Heart right ventricle (tissue), 16 donors: ENCODE measurements around the gene ARHGAP6. TPM values are rescaled to one million over a fixed set of nuclear protein-coding genes. Genes with fewer than 3 reads are reported as not detected.
A peak's percentile ranks its signal among the peaks of the same experiment; 100 is the strongest.

Experiments used
- ATAC-seq, 8 donors: fragments of 200-7000 bp; cut with Tn5 transposase; one replicate each; pipeline ENCODE4 v1.9.1; 2020; ENCODE audit warnings: mild to moderate bottlenecking in 8 of 8, moderate library complexity in 8 of 8, moderate number of reproducible peaks in 1 of 8
- DNase-seq, 2 donors: peaks; one replicate each; pipeline ENCODE4 v3.0.0-alpha.2; 2020
- H3K27ac ChIP-seq, 10 donors: fragments of 200-600 bp; sonication (generic) in 2 of 10; one replicate each; pipeline versions ENCODE4 v1.5.0 to v1.8.0; 2020 to 2022; ENCODE audit warnings: mild to moderate bottlenecking in 3 of 10
- H3K27me3 ChIP-seq, 7 donors: fragments of 200-600 bp; one replicate each; pipeline ENCODE4 v1.8.0; 2021 to 2022; ENCODE audit warnings: mild to moderate bottlenecking in 2 of 7
- H3K36me3 ChIP-seq, 9 donors: fragments of 200-600 bp; sonication (generic) in 1 of 9; one replicate each; pipeline versions ENCODE4 v1.5.0 to v1.8.0; 2020 to 2022; ENCODE audit warnings: mild to moderate bottlenecking in 2 of 9
- H3K4me1 ChIP-seq, 9 donors: fragments of 200-600 bp; sonication (generic) in 1 of 9; one replicate each; pipeline versions ENCODE4 v1.5.0 to v1.8.0; 2020 to 2022; ENCODE audit warnings: mild to moderate bottlenecking in 4 of 9
- H3K4me3 ChIP-seq, 10 donors: fragments of 200-600 bp; sonication (generic) in 2 of 10; one replicate each; pipeline versions ENCODE4 v1.5.0 to v1.8.0; 2020 to 2022; ENCODE audit warnings: mild to moderate bottlenecking in 7 of 10, moderate library complexity in 2 of 10
- H3K9me3 ChIP-seq, 11 donors: fragments of 200-600 bp in 10 of 11; sonication (generic) in 2 of 11; one replicate each; pipeline versions ENCODE4 v1.5.0 to v1.8.0; 2013 to 2022; ENCODE audit warnings: mild to moderate bottlenecking in 2 of 11, control low read depth in 1 of 11, moderate library complexity in 1 of 11
- WGBS, 2 donors: extraction: QIAGEN DNeasy Blood & Tissue Kit; methylation state at CpG; one replicate each; pipeline ENCODE4 v1.1.7; 2013; ENCODE audit warnings: inconsistent platforms in 1 of 2; 5-methylcytosine and 5-hydroxymethylcytosine counted together
- intact Hi-C, 10 donors: fragments of 100-400 bp; cut with DNase I; formaldehyde crosslinking; loops; one replicate each; pipeline versions ENCODE4 v1.11.1 to v1.14.2; 2022
- polyA plus RNA-seq, 2 donors: library from polyadenylated mRNA; stranded (reverse); fragments of 200-250 nt; gene quantifications; one replicate each; pipeline ENCODE4 v1.2.3, GENCODE V29; 2013
- total RNA-seq, 10 donors: library from RNA; stranded (reverse); fragmentation: NEBNext Ultra II Directional in 3 of 10; extraction: Animal tissue kit (Norgen Biotek cat#: 25700) in 3 of 10; gene quantifications; one replicate each; pipeline versions ENCODE4 v1.2.1 to v1.2.4, GENCODE V29; 2021 to 2023
- TF ChIP-seq, protein P1 (sequence below), 9 donors: fragments of 200-600 bp; sonication (generic) in 2 of 9; IDR thresholded peaks; one replicate each; pipeline versions ENCODE4 v1.5.0 to v1.8.0; 2021 to 2022; ENCODE audit warnings: antibody characterized with exemption in 9 of 9, mild to moderate bottlenecking in 5 of 9, moderate library complexity in 1 of 9
- donor health status: Arrhythmogenic right ventricular cardiomyopathy.
- donor health status: ischemic (EF 13 %, LVEDD 7.1; RV severe dilation, severe dysfunction).
- donor health status: healthy with polysubstance abuse.
- donor health status: DM: no; HTN: yes; CAD: no.
- donor health status: DM: no; HTN: no; CAD: no.
- donor health status: ischemic (EF 25% LVEDD 6.9; RV normal size, moderate dysfunction).
- donor health status: ischemic (EF 25% LVEDD 5.7; RV mildly dilated, moderate dysfunction).
- donor health status: healthy.
- donor health status: DM: yes; HTN: yes; CAD: no.
- donor health status: Ischemic cardiomyopathy.
- donor health status: ischemic (EF 35%, LVEDD 5.7; RV mildly dilated, moderate dysfunction).
- donor health status: nonischemic (EF 11% LVEDD 7.7; RV severe dilation, severe dysfunction).
- donor health status: DM: yes; HTN: yes; CAD: no.
- donor health status: PGD.
- donor health status: ischemic (EF 29% LVEDD 5.4; RV normal size, mild dysfunction).
- donor health status: nonischemic (EF 23%, LVEDD 6.1; RV moderate dilation, normal function).

The ARHGAP6 gene
- total and polyA plus RNA-seq, 12 donors: 1.6 to 6.0 (median 2.6) TPM

- no peak for ATAC-seq
- 97 to 98% methylated on average over 7 of the region's 7 CpGs for WGBS, 2 donors
These were observed 477.1 kb downstream of the ARHGAP6 start for GRCh38 chrX:11188664-11189063.

DNA sequence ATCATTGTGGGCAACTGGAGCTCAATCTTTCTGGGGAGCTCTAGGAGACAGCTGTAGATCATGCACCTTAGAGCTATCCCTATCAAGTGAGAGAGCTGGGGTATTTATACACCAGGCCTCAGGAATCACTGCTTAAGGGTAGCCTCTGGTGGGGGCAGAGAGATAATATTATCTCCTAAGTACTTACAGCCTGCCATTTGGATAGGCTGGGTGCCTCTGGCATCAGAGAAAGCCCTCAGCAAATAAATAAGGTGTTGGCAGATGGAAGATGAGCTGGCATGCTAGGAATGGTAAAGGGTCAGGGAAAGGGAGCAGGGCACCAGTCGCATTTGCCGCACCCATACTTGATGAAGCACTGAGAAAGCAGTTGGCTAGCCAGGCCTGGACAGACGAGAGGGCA is 478.7 kb downstream of the ARHGAP6 start:
- Histone ChIP-seq H3K9me3 (no peaks in the 10 kb centered on the region), H3K27ac (peak overlapping the region in 1 of 10 donors; percentile 30), H3K4me1 (peaks cover 0 to under 1% (median 0%) of the 10 kb centered on the region in 9 donors), H3K27me3 (peaks cover 0 to 12% (median 0%) of the 10 kb centered on the region in 7 donors), H3K36me3 (peaks cover 0 to 10% (median 0%) of the 10 kb centered on the region in 9 donors), H3K4me3 (no peak overlapping the region)
- no peak for DNase-seq
- WGBS, 2 donors: 53 to 63% methylated on average over 3 of the region's 3 CpGs
- TF ChIP-seq, protein P1, sequence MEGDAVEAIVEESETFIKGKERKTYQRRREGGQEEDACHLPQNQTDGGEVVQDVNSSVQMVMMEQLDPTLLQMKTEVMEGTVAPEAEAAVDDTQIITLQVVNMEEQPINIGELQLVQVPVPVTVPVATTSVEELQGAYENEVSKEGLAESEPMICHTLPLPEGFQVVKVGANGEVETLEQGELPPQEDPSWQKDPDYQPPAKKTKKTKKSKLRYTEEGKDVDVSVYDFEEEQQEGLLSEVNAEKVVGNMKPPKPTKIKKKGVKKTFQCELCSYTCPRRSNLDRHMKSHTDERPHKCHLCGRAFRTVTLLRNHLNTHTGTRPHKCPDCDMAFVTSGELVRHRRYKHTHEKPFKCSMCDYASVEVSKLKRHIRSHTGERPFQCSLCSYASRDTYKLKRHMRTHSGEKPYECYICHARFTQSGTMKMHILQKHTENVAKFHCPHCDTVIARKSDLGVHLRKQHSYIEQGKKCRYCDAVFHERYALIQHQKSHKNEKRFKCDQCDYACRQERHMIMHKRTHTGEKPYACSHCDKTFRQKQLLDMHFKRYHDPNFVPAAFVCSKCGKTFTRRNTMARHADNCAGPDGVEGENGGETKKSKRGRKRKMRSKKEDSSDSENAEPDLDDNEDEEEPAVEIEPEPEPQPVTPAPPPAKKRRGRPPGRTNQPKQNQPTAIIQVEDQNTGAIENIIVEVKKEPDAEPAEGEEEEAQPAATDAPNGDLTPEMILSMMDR (IDR thresholded peaks at IDR 0.05): no peak
- intact Hi-C loops: no loop called here
- ATAC-seq: peak in 4 of 8 donors; percentile 18 to 39 (median 38)

More at GRCh38 chrX:11188664-11189063, 477.1 kb downstream of the ARHGAP6 start:
- H3K4me3 ChIP-seq: no peak overlapping the region
- intact Hi-C loops: no loop called here
- peaks cover 0 to 11% (median 0%) of the 10 kb centered on the region in 7 donors for H3K27me3 ChIP-seq
- DNase-seq: no peak
- peaks cover 0 to 17% (median 0%) of the 10 kb centered on the region in 9 donors for H3K4me1 ChIP-seq
- TF ChIP-seq, protein P1 (IDR thresholded peaks at IDR 0.05): no peak
- peaks cover 0 to 6% (median 0%) of the 10 kb centered on the region in 9 donors for H3K36me3 ChIP-seq
- H3K27ac ChIP-seq: no peak overlapping the region
- no peaks in the 10 kb centered on the region for H3K9me3 ChIP-seq

DNA sequence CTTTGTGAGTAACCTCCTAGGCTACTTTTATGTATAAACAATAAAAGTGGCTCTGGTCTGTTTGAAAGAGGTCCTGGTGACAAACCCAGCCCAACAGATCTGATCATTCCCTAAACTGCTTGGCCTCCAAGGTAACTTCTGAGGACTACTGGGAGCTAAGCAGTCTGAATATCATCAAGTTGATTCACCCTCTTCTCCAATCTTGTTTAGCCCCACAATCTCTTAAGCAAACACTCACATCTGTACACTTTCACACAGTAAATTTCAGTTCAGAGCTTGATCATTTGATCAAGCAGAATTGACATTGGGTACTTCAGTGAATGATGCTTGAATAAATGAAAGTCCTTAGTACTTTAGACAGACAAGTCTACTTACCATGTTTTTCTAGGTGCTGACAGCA is 479.9 kb downstream of the ARHGAP6 start:
- peak overlapping the region in 1 of 10 donors; percentile 30 for H3K27ac ChIP-seq
- H3K4me1 ChIP-seq: no peaks in the 10 kb centered on the region
- H3K27me3 ChIP-seq: peaks cover 0 to 10% (median 0%) of the 10 kb centered on the region in 7 donors
- no peak overlapping the region for H3K4me3 ChIP-seq
- TF ChIP-seq, protein P1 (IDR thresholded peaks at IDR 0.05): no peak
- DNase-seq (no peak), ATAC-seq (no peak)
- H3K36me3 ChIP-seq: peaks cover 0 to 10% (median 0%) of the 10 kb centered on the region in 9 donors
- H3K9me3 ChIP-seq: no peaks in the 10 kb centered on the region
- intact Hi-C loops: no loop called here

DNA sequence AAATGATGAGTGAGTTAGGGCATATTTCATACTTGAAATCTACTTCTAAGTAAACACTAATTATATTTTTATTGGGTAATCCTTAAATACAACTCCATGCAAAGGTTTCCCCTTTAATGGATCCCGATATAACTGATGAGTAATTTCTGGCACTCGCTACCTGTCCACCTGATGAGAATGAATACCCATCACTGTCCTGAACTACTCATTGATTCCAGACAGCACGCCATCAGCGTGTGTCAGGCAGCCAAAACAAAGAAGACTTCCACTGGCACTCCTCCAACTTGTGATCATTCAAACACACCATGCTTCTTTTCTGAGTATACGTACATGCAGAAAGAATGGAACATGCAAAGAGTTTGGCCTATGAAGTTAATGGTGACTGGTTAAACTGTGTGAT is 485.1 kb downstream of the ARHGAP6 start:
- no peaks in the 10 kb centered on the region for H3K9me3 ChIP-seq
- H3K4me3 ChIP-seq: no peak overlapping the region
- TF ChIP-seq, protein P1 (IDR thresholded peaks at IDR 0.05): no peak
- no peak for DNase-seq
- intact Hi-C loops: no loop called here
- ATAC-seq: no peak
- no peak overlapping the region for H3K27ac ChIP-seq
- peaks cover 0 to 7% (median 0%) of the 10 kb centered on the region in 7 donors for H3K27me3 ChIP-seq
- peaks cover 0 to 10% (median 0%) of the 10 kb centered on the region in 9 donors for H3K36me3 ChIP-seq
- 74 to 78% methylated on average over 5 of the region's 5 CpGs for WGBS, 2 donors
- H3K4me1 ChIP-seq: no peaks in the 10 kb centered on the region
